ENCODE data around the gene MEAK7.

The MEAK7 gene

GRCh38 chr16:84484579-84485254, 19.7 kb downstream of the MEAK7 start:
- TF ChIP-seq, protein P1, sequence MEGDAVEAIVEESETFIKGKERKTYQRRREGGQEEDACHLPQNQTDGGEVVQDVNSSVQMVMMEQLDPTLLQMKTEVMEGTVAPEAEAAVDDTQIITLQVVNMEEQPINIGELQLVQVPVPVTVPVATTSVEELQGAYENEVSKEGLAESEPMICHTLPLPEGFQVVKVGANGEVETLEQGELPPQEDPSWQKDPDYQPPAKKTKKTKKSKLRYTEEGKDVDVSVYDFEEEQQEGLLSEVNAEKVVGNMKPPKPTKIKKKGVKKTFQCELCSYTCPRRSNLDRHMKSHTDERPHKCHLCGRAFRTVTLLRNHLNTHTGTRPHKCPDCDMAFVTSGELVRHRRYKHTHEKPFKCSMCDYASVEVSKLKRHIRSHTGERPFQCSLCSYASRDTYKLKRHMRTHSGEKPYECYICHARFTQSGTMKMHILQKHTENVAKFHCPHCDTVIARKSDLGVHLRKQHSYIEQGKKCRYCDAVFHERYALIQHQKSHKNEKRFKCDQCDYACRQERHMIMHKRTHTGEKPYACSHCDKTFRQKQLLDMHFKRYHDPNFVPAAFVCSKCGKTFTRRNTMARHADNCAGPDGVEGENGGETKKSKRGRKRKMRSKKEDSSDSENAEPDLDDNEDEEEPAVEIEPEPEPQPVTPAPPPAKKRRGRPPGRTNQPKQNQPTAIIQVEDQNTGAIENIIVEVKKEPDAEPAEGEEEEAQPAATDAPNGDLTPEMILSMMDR (IDR thresholded peaks at IDR 0.05) = peak; percentile 80
- TF ChIP-seq ZFX (IDR thresholded peaks at IDR 0.05; ENCODE audit: borderline replicate concordance) = no peak

DNA sequence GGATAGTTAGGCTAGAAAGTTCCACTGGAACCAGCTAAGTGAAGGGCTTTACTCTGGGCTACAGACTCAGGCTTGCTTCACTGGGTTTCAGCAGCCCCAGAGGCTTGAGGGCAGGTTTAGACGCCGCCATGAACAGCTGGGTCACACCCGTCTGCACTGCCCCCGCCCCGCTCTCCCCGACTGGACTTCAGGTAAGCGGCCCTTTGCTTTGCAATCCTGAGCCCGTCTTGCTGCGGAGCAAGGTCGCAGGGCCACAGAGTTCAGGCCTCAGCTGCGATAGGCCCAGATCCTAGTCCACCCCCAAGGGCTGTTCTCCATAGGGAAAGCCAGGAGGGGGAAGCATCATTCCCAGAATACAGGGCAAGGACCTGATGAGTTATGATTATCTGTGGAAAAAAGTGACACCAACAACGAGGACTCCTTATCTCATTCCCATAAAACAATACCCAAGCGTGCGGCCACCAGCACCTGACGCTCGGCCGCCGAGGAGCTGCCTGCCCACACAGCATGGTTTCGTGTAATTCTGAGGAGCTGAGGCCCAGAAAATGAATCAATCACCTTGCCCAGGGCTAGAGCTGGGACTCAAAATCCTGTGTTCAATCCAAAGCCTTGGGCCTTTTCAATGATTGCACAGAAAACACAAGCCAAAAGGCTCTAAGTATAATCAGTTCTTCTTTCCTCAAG, 20.4 kb downstream of the MEAK7 start:
- no peak overlapping the region for H3K27ac ChIP-seq
- TF ChIP-seq ZFX (IDR thresholded peaks at IDR 0.05; ENCODE audit: borderline replicate concordance) = no peak
- TF ChIP-seq, protein P1 (IDR thresholded peaks at IDR 0.05) = no peak

More at GRCh38 chr16:84484579-84485254, 19.7 kb downstream of the MEAK7 start:
- no peak overlapping the region for H3K27ac ChIP-seq

- H3K27ac ChIP-seq = no peak overlapping the region
- TF ChIP-seq ZFX (IDR thresholded peaks at IDR 0.05; ENCODE audit: borderline replicate concordance) = no peak
- TF ChIP-seq, protein P1 (IDR thresholded peaks at IDR 0.05) = no peak
These were observed 21.2 kb downstream of the MEAK7 start for GRCh38 chr16:84482951-84483881.

DNA sequence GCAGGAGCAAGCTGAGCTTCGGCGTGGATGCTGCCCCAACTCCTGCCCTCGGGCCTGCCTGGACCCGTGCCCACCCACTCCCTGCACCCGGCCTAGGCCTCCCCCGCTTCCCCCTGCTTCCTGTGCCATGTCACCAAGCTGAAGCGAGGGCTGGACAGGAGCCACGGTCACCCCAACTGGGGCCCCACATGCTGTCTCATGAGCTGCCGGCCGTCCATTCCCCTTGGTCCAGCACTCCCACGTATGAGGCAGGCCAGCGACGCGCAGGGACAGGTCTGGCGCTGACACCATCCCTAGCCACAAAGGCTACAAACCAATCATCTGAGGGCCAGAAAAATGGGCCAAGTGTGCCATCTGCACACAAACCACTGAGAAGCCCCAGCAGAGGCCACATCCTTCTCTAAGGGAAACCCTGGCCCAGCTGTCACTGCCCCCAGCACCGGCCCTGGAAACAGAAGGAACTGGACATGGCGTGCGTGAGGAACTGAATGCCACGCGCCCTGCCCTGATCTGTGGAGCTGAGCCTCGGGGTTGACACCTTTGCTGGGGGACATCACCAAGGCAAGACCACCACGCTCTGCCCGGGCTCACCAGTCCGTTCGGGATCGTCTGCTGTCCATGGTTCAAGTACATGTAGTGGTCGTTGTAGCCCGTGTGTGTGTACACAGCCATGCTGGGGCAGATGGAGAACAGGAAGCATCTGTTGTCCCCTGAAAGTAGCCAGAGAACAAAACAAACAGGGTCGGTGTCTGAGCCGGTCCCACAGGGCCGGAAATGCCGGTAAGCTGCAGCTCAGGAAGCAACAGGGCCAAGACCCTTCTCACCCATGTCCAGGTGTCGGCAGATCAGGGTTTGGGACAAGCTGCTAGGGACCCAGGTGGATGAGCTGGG, 22.2 kb downstream of the MEAK7 start:
- H3K27ac ChIP-seq = no peak overlapping the region
- TF ChIP-seq ZFX (IDR thresholded peaks at IDR 0.05; ENCODE audit: borderline replicate concordance) = no peak
- TF ChIP-seq, protein P1 (IDR thresholded peaks at IDR 0.05) = no peak

DNA sequence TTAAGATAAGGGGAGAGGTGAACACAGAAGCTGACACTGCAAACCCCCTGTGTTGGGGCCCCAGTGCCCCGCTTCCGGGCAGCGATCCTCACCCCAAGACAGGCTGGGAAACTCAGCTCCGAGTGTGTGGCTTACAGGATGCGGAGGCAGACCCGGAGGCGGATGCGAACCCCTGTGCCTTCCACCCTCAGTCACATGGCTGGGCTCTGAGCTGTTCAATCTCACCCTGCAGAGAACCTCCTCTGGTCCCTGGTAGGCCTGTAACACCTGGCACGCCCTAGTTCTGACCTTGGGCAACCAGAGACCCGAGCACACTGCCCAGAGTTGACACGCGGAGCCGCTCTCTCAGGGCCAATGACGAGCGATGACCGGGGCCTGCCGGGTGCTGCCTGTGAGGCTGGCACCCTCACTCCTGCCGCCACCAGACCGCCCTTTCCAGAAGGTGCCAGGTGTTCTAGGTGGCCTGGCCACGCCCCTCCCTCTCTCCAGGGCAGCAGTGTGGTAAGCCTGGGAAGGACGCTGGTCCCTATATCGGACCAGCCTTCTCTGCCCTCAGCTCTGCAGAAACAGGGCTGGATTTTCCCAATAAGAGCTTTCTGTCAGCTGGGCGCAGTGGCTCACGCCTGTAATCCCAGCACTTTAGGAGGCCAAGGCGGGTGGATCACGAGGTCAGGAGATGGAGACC, 23.3 kb downstream of the MEAK7 start:
- no peak overlapping the region for H3K27ac ChIP-seq

More for the DNA sequence above, 23.3 kb downstream of the MEAK7 start:
- TF ChIP-seq, protein P1 (IDR thresholded peaks at IDR 0.05) = no peak
